Heart right ventricle (tissue), 16 donors: ENCODE results near the gene IGFALS. TPM values are rescaled to one million over a fixed set of nuclear protein-coding genes. Genes with fewer than 3 reads are reported as not detected.
A peak's percentile ranks its signal among the peaks of the same experiment; 100 is the strongest.

Experiments
- ATAC-seq, 8 donors: fragments of 200-7000 bp; cut with Tn5 transposase; one replicate each; pipeline ENCODE4 v1.9.1; 2020; ENCODE audit warnings: mild to moderate bottlenecking in 8 of 8, moderate library complexity in 8 of 8, moderate number of reproducible peaks in 1 of 8
- DNase-seq, 2 donors: peaks; one replicate each; pipeline ENCODE4 v3.0.0-alpha.2; 2020
- H3K27ac ChIP-seq, 10 donors: fragments of 200-600 bp; sonication (generic) in 2 of 10; one replicate each; pipeline versions ENCODE4 v1.5.0 to v1.8.0; 2020 to 2022; ENCODE audit warnings: mild to moderate bottlenecking in 3 of 10
- H3K27me3 ChIP-seq, 7 donors: fragments of 200-600 bp; one replicate each; pipeline ENCODE4 v1.8.0; 2021 to 2022; ENCODE audit warnings: mild to moderate bottlenecking in 2 of 7
- H3K36me3 ChIP-seq, 9 donors: fragments of 200-600 bp; sonication (generic) in 1 of 9; one replicate each; pipeline versions ENCODE4 v1.5.0 to v1.8.0; 2020 to 2022; ENCODE audit warnings: mild to moderate bottlenecking in 2 of 9
- H3K4me1 ChIP-seq, 9 donors: fragments of 200-600 bp; sonication (generic) in 1 of 9; one replicate each; pipeline versions ENCODE4 v1.5.0 to v1.8.0; 2020 to 2022; ENCODE audit warnings: mild to moderate bottlenecking in 4 of 9
- H3K4me3 ChIP-seq, 10 donors: fragments of 200-600 bp; sonication (generic) in 2 of 10; one replicate each; pipeline versions ENCODE4 v1.5.0 to v1.8.0; 2020 to 2022; ENCODE audit warnings: mild to moderate bottlenecking in 7 of 10, moderate library complexity in 2 of 10
- H3K9me3 ChIP-seq, 11 donors: fragments of 200-600 bp in 10 of 11; sonication (generic) in 2 of 11; one replicate each; pipeline versions ENCODE4 v1.5.0 to v1.8.0; 2013 to 2022; ENCODE audit warnings: mild to moderate bottlenecking in 2 of 11, control low read depth in 1 of 11, moderate library complexity in 1 of 11
- WGBS, 2 donors: extraction: QIAGEN DNeasy Blood & Tissue Kit; methylation state at CpG; one replicate each; pipeline ENCODE4 v1.1.7; 2013; ENCODE audit warnings: inconsistent platforms in 1 of 2; 5-methylcytosine and 5-hydroxymethylcytosine counted together
- intact Hi-C, 10 donors: fragments of 100-400 bp; cut with DNase I; formaldehyde crosslinking; loops; one replicate each; pipeline versions ENCODE4 v1.11.1 to v1.14.2; 2022
- polyA plus RNA-seq, 2 donors: library from polyadenylated mRNA; stranded (reverse); fragments of 200-250 nt; gene quantifications; one replicate each; pipeline ENCODE4 v1.2.3, GENCODE V29; 2013
- total RNA-seq, 10 donors: library from RNA; stranded (reverse); fragmentation: NEBNext Ultra II Directional in 3 of 10; extraction: Animal tissue kit (Norgen Biotek cat#: 25700) in 3 of 10; gene quantifications; one replicate each; pipeline versions ENCODE4 v1.2.1 to v1.2.4, GENCODE V29; 2021 to 2023
- TF ChIP-seq, protein P1 (sequence below), 9 donors: fragments of 200-600 bp; sonication (generic) in 2 of 9; IDR thresholded peaks; one replicate each; pipeline versions ENCODE4 v1.5.0 to v1.8.0; 2021 to 2022; ENCODE audit warnings: antibody characterized with exemption in 9 of 9, mild to moderate bottlenecking in 5 of 9, moderate library complexity in 1 of 9
- donor health status: Arrhythmogenic right ventricular cardiomyopathy.
- donor health status: ischemic (EF 13 %, LVEDD 7.1; RV severe dilation, severe dysfunction).
- donor health status: healthy with polysubstance abuse.
- donor health status: DM: no; HTN: yes; CAD: no.
- donor health status: DM: no; HTN: no; CAD: no.
- donor health status: ischemic (EF 25% LVEDD 6.9; RV normal size, moderate dysfunction).
- donor health status: ischemic (EF 25% LVEDD 5.7; RV mildly dilated, moderate dysfunction).
- donor health status: healthy.
- donor health status: DM: yes; HTN: yes; CAD: no.
- donor health status: Ischemic cardiomyopathy.
- donor health status: ischemic (EF 35%, LVEDD 5.7; RV mildly dilated, moderate dysfunction).
- donor health status: nonischemic (EF 11% LVEDD 7.7; RV severe dilation, severe dysfunction).
- donor health status: DM: yes; HTN: yes; CAD: no.
- donor health status: PGD.
- donor health status: ischemic (EF 29% LVEDD 5.4; RV normal size, mild dysfunction).
- donor health status: nonischemic (EF 23%, LVEDD 6.1; RV moderate dilation, normal function).

The IGFALS gene
- total and polyA plus RNA-seq, 12 donors = 0.04 to 0.59 (median 0.13) TPM; not detected in 6

GRCh38 chr16:1826691-1827573 is 33.4 kb upstream of the IGFALS start, which contains the start of the genes FAHD1 and HAGH:
Gene FAHD1 (plus strand): TSS chr16:1827206. CDS start chr16:1827239, 33 bp downstream.
Gene HAGH (minus strand): TSS chr16:1826825. CDS start chr16:1826787, 38 bp downstream.
- Histone ChIP-seq H3K36me3 (peaks cover 0 to 40% (median 1%) of the 10 kb centered on the region in 9 donors), H3K9me3 (no peaks in the 10 kb centered on the region), H3K27ac (peak within 1 kb of the TSS; percentile 67 to 90 (median 84)), H3K4me1 (peaks cover 6 to 58% (median 50%) of the 10 kb centered on the region in 9 donors), H3K27me3 (no peaks in the 10 kb centered on the region), H3K4me3 (peak within 1 kb of the TSS; percentile 68 to 96 (median 83))
- peak; percentile 94 to 97 (median 96) for ATAC-seq
- intact Hi-C loops = no loop called here
- DNase-seq = peak; percentile 93 to 94
- 0 to 1% methylated on average over 89 to 103 of the region's 104 CpGs for WGBS, 2 donors
- TF ChIP-seq, protein P1, sequence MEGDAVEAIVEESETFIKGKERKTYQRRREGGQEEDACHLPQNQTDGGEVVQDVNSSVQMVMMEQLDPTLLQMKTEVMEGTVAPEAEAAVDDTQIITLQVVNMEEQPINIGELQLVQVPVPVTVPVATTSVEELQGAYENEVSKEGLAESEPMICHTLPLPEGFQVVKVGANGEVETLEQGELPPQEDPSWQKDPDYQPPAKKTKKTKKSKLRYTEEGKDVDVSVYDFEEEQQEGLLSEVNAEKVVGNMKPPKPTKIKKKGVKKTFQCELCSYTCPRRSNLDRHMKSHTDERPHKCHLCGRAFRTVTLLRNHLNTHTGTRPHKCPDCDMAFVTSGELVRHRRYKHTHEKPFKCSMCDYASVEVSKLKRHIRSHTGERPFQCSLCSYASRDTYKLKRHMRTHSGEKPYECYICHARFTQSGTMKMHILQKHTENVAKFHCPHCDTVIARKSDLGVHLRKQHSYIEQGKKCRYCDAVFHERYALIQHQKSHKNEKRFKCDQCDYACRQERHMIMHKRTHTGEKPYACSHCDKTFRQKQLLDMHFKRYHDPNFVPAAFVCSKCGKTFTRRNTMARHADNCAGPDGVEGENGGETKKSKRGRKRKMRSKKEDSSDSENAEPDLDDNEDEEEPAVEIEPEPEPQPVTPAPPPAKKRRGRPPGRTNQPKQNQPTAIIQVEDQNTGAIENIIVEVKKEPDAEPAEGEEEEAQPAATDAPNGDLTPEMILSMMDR (IDR thresholded peaks at IDR 0.05) = no peak

- DNase-seq (peak in 1 of 2 donors; percentile 22), ATAC-seq (peak in 6 of 8 donors; percentile 1 to 24 (median 8))
- intact Hi-C loops = no loop called here
- Histone ChIP-seq H3K4me1 (peaks cover 6 to 58% (median 50%) of the 10 kb centered on the region in 9 donors), H3K36me3 (peaks cover 0 to 41% (median 5%) of the 10 kb centered on the region in 9 donors), H3K27ac (peak overlapping the region in 9 of 10 donors; percentile 53 to 90 (median 84)), H3K4me3 (peak overlapping the region; percentile 23 to 96 (median 83)), H3K27me3 (no peaks in the 10 kb centered on the region), H3K9me3 (no peaks in the 10 kb centered on the region)
- 1 to 2% methylated on average over 68 to 93 of the region's 96 CpGs for WGBS, 2 donors
- TF ChIP-seq, protein P1 (IDR thresholded peaks at IDR 0.05) = peak in 2 of 9 donors; percentile 6 to 14
Observed at GRCh38 chr16:1825864-1826690, 32.6 kb upstream of the IGFALS start.

DNA sequence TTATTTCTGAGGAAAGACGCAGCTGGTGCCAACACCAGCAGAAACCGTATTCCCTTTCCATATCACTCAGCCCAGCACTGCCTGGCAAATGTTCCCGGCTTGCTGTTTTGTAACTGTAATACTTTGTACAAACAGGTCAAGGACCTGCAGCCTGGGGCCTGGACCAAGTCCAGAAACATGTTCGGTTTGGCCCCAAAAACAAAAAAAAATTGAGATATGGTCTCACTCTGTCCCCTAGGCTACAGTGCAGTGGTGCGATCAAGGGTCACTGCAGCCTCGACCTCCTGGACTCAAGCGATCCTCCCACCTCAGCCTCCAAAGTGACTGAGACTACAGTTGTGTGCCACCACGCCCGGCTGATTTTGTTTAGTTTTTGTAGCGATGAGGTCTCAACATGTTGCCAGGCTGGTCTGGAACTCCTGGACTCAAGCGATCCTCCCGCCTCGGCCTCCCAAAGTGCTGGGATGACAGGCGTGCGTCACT is 31.9 kb upstream of the IGFALS start:
- DNase-seq (no peak), ATAC-seq (no peak)
- no peaks in the 10 kb centered on the region for H3K9me3 ChIP-seq
- TF ChIP-seq, protein P1 (IDR thresholded peaks at IDR 0.05) = no peak
- H3K27ac ChIP-seq = peak overlapping the region in 7 of 10 donors; percentile 61 to 90 (median 85)
- H3K4me1 ChIP-seq = peaks cover 6 to 57% (median 49%) of the 10 kb centered on the region in 9 donors
- WGBS, 2 donors = 68 to 80% methylated on average over 15 of the region's 15 CpGs
- H3K36me3 ChIP-seq = peaks cover 0 to 43% (median 11%) of the 10 kb centered on the region in 9 donors
- H3K27me3 ChIP-seq = no peaks in the 10 kb centered on the region
- intact Hi-C loops = no loop called here
- H3K4me3 ChIP-seq = peak overlapping the region in 9 of 10 donors; percentile 72 to 96 (median 83)

- no peaks in the 10 kb centered on the region for H3K9me3 ChIP-seq
Observed at GRCh38 chr16:1823821-1824220, 30.3 kb upstream of the IGFALS start.

More at GRCh38 chr16:1823821-1824220, 30.3 kb upstream of the IGFALS start:
- Histone ChIP-seq H3K27ac (no peak overlapping the region), H3K27me3 (no peaks in the 10 kb centered on the region), H3K4me3 (no peak overlapping the region), H3K36me3 (peaks cover 0 to 42% (median 13%) of the 10 kb centered on the region in 9 donors), H3K4me1 (peaks cover 5 to 41% (median 35%) of the 10 kb centered on the region in 9 donors)
- intact Hi-C loops = no loop called here
- TF ChIP-seq, protein P1 (IDR thresholded peaks at IDR 0.05) = peak in 2 of 9 donors; percentile 8 to 23
- DNase-seq = no peak
- no peak for ATAC-seq
- 52 to 59% methylated on average over 9 of the region's 9 CpGs for WGBS, 2 donors
